IMR-90 (cell line): ENCODE results near the gene ASXL2. TPM values are rescaled to one million over a fixed set of nuclear protein-coding genes. Genes with fewer than 3 reads are reported as not detected.

Experiments used
- ATAC-seq: fragments of 200-7000 bp; cut with Tn5 transposase; 2 replicates; pipeline ENCODE4 v1.9.1; 2020; ENCODE audit warnings: low read depth, mild to moderate bottlenecking, moderate library complexity
- Bru-seq: library from RNA; stranded (reverse); fragments of 400-500 nt; gene quantifications from one replicate; lab custom pipeline; 2021; lab: Mats Ljungman, UMichigan
- BruChase-seq, 2 experiments: library from RNA; stranded (reverse); fragments of 400-500 nt; gene quantifications; one replicate each; lab custom pipeline; 2021; lab: Mats Ljungman, UMichigan
- BruUV-seq: library from RNA; stranded (reverse); fragments of 400-500 nt; replicated peaks from 2 replicates; lab custom pipeline; 2021; lab: Mats Ljungman, UMichigan
- CTCF ChIA-PET: fragments of 300-600 bp; formaldehyde crosslinking; extraction: SDS; loops from one replicate; lab custom pipeline; 2021; ENCODE audit warnings: antibody characterized with exemption; lab: Yijun Ruan, JAX
- POLR2A ChIA-PET: fragments of 300-600 bp; sonication (Branson Sonifier 250); formaldehyde crosslinking; loops from one replicate; lab custom pipeline; 2022; ENCODE audit warnings: antibody characterized with exemption; ENCODE audit not compliant: unreplicated experiment; lab: Charles Lee
- DNase-seq: peaks from one replicate; pipeline ENCODE4 v3.0.0; 2013
- H2AFZ ChIP-seq: replicated peaks from 2 replicates; pipeline ENCODE3; 2013; ENCODE audit warnings: low read length, mild to moderate bottlenecking; ENCODE audit not compliant: poor library complexity
- H2AK5ac ChIP-seq: 2 replicates; pipeline ENCODE4 v1.6.1; 2013; ENCODE audit warnings: low read depth, low read length, inconsistent platforms
- H2AK9ac ChIP-seq: replicated peaks from 2 replicates; pipeline ENCODE3; 2013; ENCODE audit warnings: mild to moderate bottlenecking, low read depth, low read length, moderate library complexity; ENCODE audit not compliant: poor library complexity
- H2BK120ac ChIP-seq: 2 replicates; pipeline ENCODE4 v1.6.1; 2013; ENCODE audit warnings: low read depth, low read length, inconsistent platforms
- H2BK15ac ChIP-seq: 3 replicates; pipeline ENCODE4 v1.6.1; 2013; ENCODE audit warnings: low read depth, low read length, inconsistent platforms
- H2BK20ac ChIP-seq: 2 replicates; pipeline ENCODE4 v1.6.1; 2013; ENCODE audit warnings: low read depth, mild to moderate bottlenecking, inconsistent platforms, low read length, moderate library complexity
- H2BK5ac ChIP-seq: 2 replicates; pipeline ENCODE4 v1.6.1; 2013; ENCODE audit warnings: mild to moderate bottlenecking, low read depth, low read length, inconsistent platforms; ENCODE audit not compliant: poor library complexity, severe bottlenecking
- H3K14ac ChIP-seq: replicated peaks from 2 replicates; pipeline ENCODE4 v1.6.1; 2013; ENCODE audit warnings: low read depth, low read length, inconsistent platforms
- H3K18ac ChIP-seq: 2 replicates; pipeline ENCODE4 v1.6.1; 2013; ENCODE audit warnings: low read depth, low read length, control low read depth
- H3K23ac ChIP-seq: 2 replicates; pipeline ENCODE4 v1.6.1; 2013; ENCODE audit warnings: low read depth, low read length, inconsistent platforms
- H3K27ac ChIP-seq: 2 replicates; pipeline ENCODE4 v1.5.1; 2013; ENCODE audit warnings: mild to moderate bottlenecking, control low read depth, low read length; ENCODE audit not compliant: insufficient read depth
- H3K27me3 ChIP-seq: 2 replicates; pipeline ENCODE4 v1.6.1; 2013; ENCODE audit warnings: low read length; ENCODE audit not compliant: control insufficient read depth, insufficient read depth
- H3K36me3 ChIP-seq: 2 replicates; pipeline ENCODE4 v1.6.1; 2013; ENCODE audit warnings: low read length, mixed read lengths; ENCODE audit not compliant: control insufficient read depth, insufficient read depth
- H3K4ac ChIP-seq: 2 replicates; pipeline ENCODE4 v1.6.1; 2013; ENCODE audit warnings: low read depth, low read length, inconsistent platforms
- H3K4me1 ChIP-seq: 2 replicates; pipeline ENCODE4 v1.6.1; 2013; ENCODE audit warnings: low read length, mixed read lengths; ENCODE audit not compliant: control insufficient read depth, insufficient read depth
- H3K4me2 ChIP-seq: 2 replicates; pipeline ENCODE4 v1.6.1; 2013; ENCODE audit warnings: low read depth, mild to moderate bottlenecking, control low read depth, low read length, moderate library complexity
- H3K4me3 ChIP-seq: 2 replicates; pipeline ENCODE4 v1.5.1; 2013; ENCODE audit warnings: low read depth, mild to moderate bottlenecking, control low read depth, low read length, moderate library complexity; ENCODE audit not compliant: insufficient read depth
- H3K56ac ChIP-seq: 2 replicates; pipeline ENCODE4 v1.6.1; 2013; ENCODE audit warnings: low read length, inconsistent platforms; ENCODE audit not compliant: insufficient read depth; ENCODE audit errors: extremely low read depth
- H3K79me1 ChIP-seq, 2 experiments: 2 replicates each; pipeline ENCODE4 v1.6.1; 2013; ENCODE audit warnings: low read length in 2 of 2, inconsistent platforms in 1 of 2, low read depth in 1 of 2
- H3K9ac ChIP-seq: 2 replicates; pipeline ENCODE4 v1.6.1; 2013; ENCODE audit warnings: low read depth, low read length, control low read depth
- H3K9me1 ChIP-seq: 2 replicates; pipeline ENCODE4 v1.6.1; 2013; ENCODE audit warnings: low read length, inconsistent platforms; ENCODE audit not compliant: insufficient read depth
- H3K9me3 ChIP-seq: 2 replicates; pipeline ENCODE4 v1.6.1; 2013; ENCODE audit warnings: low read length; ENCODE audit not compliant: control insufficient read depth, insufficient read depth
- H4K20me1 ChIP-seq: 2 replicates; pipeline ENCODE4 v1.6.1; 2013; ENCODE audit warnings: low read length, inconsistent platforms; ENCODE audit not compliant: insufficient read depth
- H4K5ac ChIP-seq: 2 replicates; pipeline ENCODE4 v1.6.1; 2013; ENCODE audit warnings: mild to moderate bottlenecking, low read depth, low read length, control low read depth
- H4K8ac ChIP-seq, 2 experiments: 2 replicates each; pipeline ENCODE4 v1.6.1; 2013; ENCODE audit warnings: low read depth in 2 of 2, low read length in 2 of 2, control low read depth in 1 of 2, inconsistent platforms in 1 of 2
- H4K91ac ChIP-seq: 2 replicates; pipeline ENCODE4 v1.6.1; 2013; ENCODE audit warnings: low read depth, low read length, inconsistent platforms; ENCODE audit not compliant: insufficient read depth
- BHLHE40 ChIP-seq: fragments of 150-350 bp; IDR thresholded peaks from 2 replicates; pipeline ENCODE4 v1.6.1; 2016; ENCODE audit warnings: mild to moderate bottlenecking, low read depth, low read length
- CEBPB ChIP-seq: IDR thresholded peaks from 2 replicates; pipeline ENCODE4 v1.6.1; 2012; ENCODE audit warnings: low read depth, low read length, improper control_type of control experiment
- CHD1 ChIP-seq: IDR thresholded peaks from 2 replicates; pipeline ENCODE4 v1.6.1; 2012; ENCODE audit warnings: low read depth, low read length, improper control_type of control experiment
- MAFK ChIP-seq: IDR thresholded peaks from 2 replicates; pipeline ENCODE4 v1.6.1; 2012; ENCODE audit warnings: low read depth, low read length, improper control_type of control experiment
- MXI1 ChIP-seq: IDR thresholded peaks from 2 replicates; pipeline ENCODE4 v1.6.1; 2012; ENCODE audit warnings: low read depth, mild to moderate bottlenecking, low read length, moderate library complexity, borderline replicate concordance
- NFE2L2 ChIP-seq: fragments of 150-350 bp; IDR thresholded peaks from 2 replicates; pipeline ENCODE4 v1.6.1; 2016; ENCODE audit warnings: low read depth, mild to moderate bottlenecking, low read length
- POLR2A ChIP-seq: IDR thresholded peaks from 2 replicates; pipeline ENCODE4 v1.6.1; 2012; ENCODE audit warnings: mild to moderate bottlenecking, low read depth, low read length
- RAD21 ChIP-seq: IDR thresholded peaks from 2 replicates; pipeline ENCODE4 v1.6.1; 2012; ENCODE audit warnings: low read length, improper control_type of control experiment
- RCOR1 ChIP-seq: IDR thresholded peaks from 2 replicates; pipeline ENCODE4 v1.6.1; 2012; ENCODE audit warnings: mild to moderate bottlenecking, low read length, improper control_type of control experiment; ENCODE audit not compliant: insufficient replicate concordance
- RFX5 ChIP-seq: IDR thresholded peaks from 2 replicates; pipeline ENCODE4 v1.8.0; 2012; ENCODE audit warnings: low read depth, mild to moderate bottlenecking, low read length, moderate library complexity
- SMC3 ChIP-seq: fragments of 150-350 bp; IDR thresholded peaks from 2 replicates; pipeline ENCODE4 v1.6.1; 2016; ENCODE audit warnings: low read depth, mild to moderate bottlenecking, antibody characterized with exemption, low read length, moderate library complexity
- WGBS, 2 experiments: methylation state at CpG; one replicate each; pipeline versions ENCODE4 v1.1.5 to v1.1.7; 2013; ENCODE audit warnings: missing lambda C conversion rate in 2 of 2; ENCODE audit not compliant: insufficient read length in 1 of 2; ENCODE audit errors: extremely low coverage in 2 of 2; 5-methylcytosine and 5-hydroxymethylcytosine counted together
- dilution Hi-C: fragments of 300-500 bp; cut with HindIII; formaldehyde crosslinking; loops from one replicate; pipeline ENCODE4 v1.14.3; 2018; ENCODE audit warnings: low sequenced_read_pairs; ENCODE audit not compliant: unreplicated experiment
- in situ Hi-C: fragments of 300-500 bp; cut with MboI; formaldehyde crosslinking; loops from 3 replicates; pipeline ENCODE4 v1.14.3; 2019; ENCODE audit warnings: low sequenced_read_pairs, inconsistent platforms, mixed read lengths
- intact Hi-C: fragments of 100-400 bp; cut with micrococcal nuclease; formaldehyde crosslinking; loops from 2 replicates; pipeline ENCODE4 v1.10.0; 2022
- long read RNA-seq: library from polyadenylated mRNA; unstranded; transcript quantifications from one replicate; pipeline ENCODE4 v2.0.0, GENCODE V29; 2021; ENCODE audit not compliant: unreplicated experiment
- polyA plus RNA-seq, 3 experiments: library from polyadenylated mRNA; depleted of rRNA; stranded (reverse); fragments of >200 nt; gene quantifications; 2 replicates each; pipeline ENCODE4 v1.2.3, GENCODE V29; 2012; ENCODE audit warnings: low replicate concordance in 1 of 3
- total RNA-seq: library from RNA; depleted of rRNA; stranded (reverse); fragments of >200 nt; gene quantifications from 2 replicates; pipeline ENCODE4 v1.2.3, GENCODE V29; 2012; rRNA removed
- TF ChIP-seq, protein P1 (sequence below): fragments of 150-350 bp; IDR thresholded peaks from 2 replicates; pipeline ENCODE4 v1.6.1; 2017; ENCODE audit warnings: mild to moderate bottlenecking, antibody characterized with exemption, low read length, low read depth
- TF ChIP-seq, protein P2 (sequence below): fragments of 150-350 bp; IDR thresholded peaks from 2 replicates; pipeline ENCODE4 v1.6.1; 2016; ENCODE audit warnings: low read depth, mild to moderate bottlenecking, low read length, moderate library complexity, borderline replicate concordance

Gene ASXL2
- total RNA-seq (7.5 and 8.1 TPM in 2 replicates), polyA plus RNA-seq (2012; rRNA removed) (4.9 and 5.3 TPM in 2 replicates), Bru-seq, nascent RNA (percentile 80 among the genes with signal in this experiment), BruChase-seq, experiment 1, labeled RNA remaining after a 6-hour chase (percentile 78 among the genes with signal in this experiment), BruChase-seq, experiment 2, labeled RNA remaining after a 2-hour chase (percentile 82 among the genes with signal in this experiment)
- 1.4 TPM in 2 replicates for polyA plus RNA-seq (2012; cell fraction: cytosol; rRNA removed)
- 2.6 and 8.2 TPM in 2 replicates for polyA plus RNA-seq (2012; cell fraction: nucleus; rRNA removed; ENCODE audit: low replicate concordance)
- long read RNA-seq, partial matches to known transcripts, result 0 of 7 reads
- long read RNA-seq, other reads (novel, unspliced or antisense), result 7 of 7 reads

DNA sequence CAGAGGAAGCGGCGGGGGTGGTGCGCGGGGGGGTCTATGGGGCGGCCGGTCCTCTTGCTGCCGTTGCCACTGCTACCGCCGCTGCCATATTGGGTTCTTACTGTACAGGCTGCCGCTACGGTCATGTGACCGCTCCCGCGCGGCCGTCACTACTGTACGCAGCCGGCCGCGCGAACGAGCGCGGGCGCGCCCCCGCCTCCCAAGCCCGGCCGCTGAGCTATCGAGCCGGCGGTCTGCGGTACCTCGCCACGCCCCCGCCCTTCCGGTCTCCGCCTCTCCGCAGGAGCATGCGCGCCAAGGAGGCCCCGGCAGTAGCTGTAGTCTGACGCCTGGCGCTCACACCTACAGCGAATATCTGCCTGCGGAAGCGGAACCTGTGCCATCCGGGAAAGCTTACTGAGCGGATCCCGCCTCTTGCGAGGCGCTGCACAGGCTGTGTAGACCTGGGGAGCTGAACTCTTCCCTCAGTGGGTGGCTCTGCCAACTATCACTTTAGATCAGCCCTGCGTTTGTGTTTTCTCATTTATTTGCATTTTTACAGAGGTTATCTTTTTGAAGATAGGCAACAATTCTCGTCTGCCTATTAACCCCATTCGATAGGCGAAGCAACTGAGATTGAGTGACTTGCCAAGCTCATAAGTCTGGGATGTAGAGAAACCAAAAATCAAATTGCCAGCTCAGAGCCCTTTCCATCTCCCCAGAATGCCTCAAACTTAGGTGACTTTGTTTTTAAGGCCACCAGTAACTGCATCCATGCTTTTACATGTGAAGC is at the start of gene ASXL2:
Gene ASXL2, minus strand, starts transcription at position 127 of the 772 bp plus-strand sequence. CDS start 265 bp downstream, outside the sequence.
- in situ Hi-C loops, result no loop called here
- peak within 1 kb of the TSS; percentile 25 for H3K18ac ChIP-seq
- H2BK20ac ChIP-seq, result peak within 1 kb of the TSS; percentile 16
- peak within 1 kb of the TSS; percentile 30; the same call in 2 of the 3 replicates for H2BK15ac ChIP-seq
- peaks cover 4 to 31% of the 10 kb centered on the region in 2 experiments; a peak in 3 of 4 replicates for H3K79me1 ChIP-seq
- H4K5ac ChIP-seq, result peak within 1 kb of the TSS; percentile 87
- peak within 1 kb of the TSS; percentile 91 for H3K4me3 ChIP-seq
- H3K4me2 ChIP-seq, result peak within 1 kb of the TSS; percentile 99
- H4K20me1 ChIP-seq, result peaks cover 25% of the 10 kb centered on the region; the same call in 1 of the 2 replicates
- H2AK5ac ChIP-seq, result peak within 1 kb of the TSS; percentile 40
- H3K4ac ChIP-seq, result peak within 1 kb of the TSS; percentile 90
- BruUV-seq, result no TSS peak
- no peaks in the 10 kb centered on the region for H3K9me3 ChIP-seq
- POLR2A ChIA-PET, result interaction anchor here (0.6 to 1.0 kb wide), 6 partner anchors 13 to 355 kb away, joined by 3 to 8 read pairs (median 4); no protein-coding TSS in a partner anchor
- H3K36me3 ChIP-seq, result 0 out of 2 replicates have a peak, but pooled peaks cover 3% of the 10 kb centered on the region
- H3K9me1 ChIP-seq, result peaks cover 5% of the 10 kb centered on the region; the same call in 1 of the 2 replicates
- dilution Hi-C loops, result no loop called here
- peak within 1 kb of the TSS; percentile 87 for H3K9ac ChIP-seq
- H2AK9ac ChIP-seq, result peak within 1 kb of the TSS; percentile 94
- peak within 1 kb of the TSS; percentile 96 for H3K14ac ChIP-seq
- peak within 1 kb of the TSS; percentile 82 for H2BK5ac ChIP-seq
- DNase-seq (peak; percentile 97), ATAC-seq (peak; percentile 95)
- 1% methylated on average over 46 of the region's 56 CpGs; no CpG with 5 or more reads in 1 of the 2 experiments for WGBS, 2 experiments
- CTCF ChIA-PET, result interaction anchor here (1.0 to 1.2 kb wide), 2 partner anchors 25 to 26 kb away, joined by 3 to 4 read pairs; no protein-coding TSS in a partner anchor
- H3K27ac ChIP-seq, result peak within 1 kb of the TSS; percentile 88
- H3K27me3 ChIP-seq, result no peaks in the 10 kb centered on the region
- intact Hi-C loops, result no loop called here
- peak within 1 kb of the TSS; percentile 77 for H2BK120ac ChIP-seq
- H4K91ac ChIP-seq, result peak within 1 kb of the TSS; percentile 89
- H2AFZ ChIP-seq, result peak within 1 kb of the TSS; percentile 95
- H3K23ac ChIP-seq, result peak within 1 kb of the TSS; percentile 92
- peaks cover 7% of the 10 kb centered on the region; the same call in 1 of the 2 replicates for H3K4me1 ChIP-seq
- peak within 1 kb of the TSS; percentile 93 to 97 for H4K8ac ChIP-seq
- H3K56ac ChIP-seq, result peak within 1 kb of the TSS; percentile 85
- TF ChIP-seq RAD21 (0 out of 2 replicates have a peak, but pooled peaks have one; percentile 5), CEBPB (no peak), NFE2L2 (no peak), MAFK (no peak), RFX5 (no peak), RCOR1 (no peak), CHD1 (no peak; the same call in 1 of the 2 replicates), BHLHE40 (peak; percentile 66), SMC3 (no peak), POLR2A (peak; percentile 90), MXI1 (peak; percentile 40; the same call in 1 of the 2 replicates)
- TF ChIP-seq, protein P1, sequence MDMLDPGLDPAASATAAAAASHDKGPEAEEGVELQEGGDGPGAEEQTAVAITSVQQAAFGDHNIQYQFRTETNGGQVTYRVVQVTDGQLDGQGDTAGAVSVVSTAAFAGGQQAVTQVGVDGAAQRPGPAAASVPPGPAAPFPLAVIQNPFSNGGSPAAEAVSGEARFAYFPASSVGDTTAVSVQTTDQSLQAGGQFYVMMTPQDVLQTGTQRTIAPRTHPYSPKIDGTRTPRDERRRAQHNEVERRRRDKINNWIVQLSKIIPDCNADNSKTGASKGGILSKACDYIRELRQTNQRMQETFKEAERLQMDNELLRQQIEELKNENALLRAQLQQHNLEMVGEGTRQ, result peak; percentile 95
- TF ChIP-seq, protein P2, sequence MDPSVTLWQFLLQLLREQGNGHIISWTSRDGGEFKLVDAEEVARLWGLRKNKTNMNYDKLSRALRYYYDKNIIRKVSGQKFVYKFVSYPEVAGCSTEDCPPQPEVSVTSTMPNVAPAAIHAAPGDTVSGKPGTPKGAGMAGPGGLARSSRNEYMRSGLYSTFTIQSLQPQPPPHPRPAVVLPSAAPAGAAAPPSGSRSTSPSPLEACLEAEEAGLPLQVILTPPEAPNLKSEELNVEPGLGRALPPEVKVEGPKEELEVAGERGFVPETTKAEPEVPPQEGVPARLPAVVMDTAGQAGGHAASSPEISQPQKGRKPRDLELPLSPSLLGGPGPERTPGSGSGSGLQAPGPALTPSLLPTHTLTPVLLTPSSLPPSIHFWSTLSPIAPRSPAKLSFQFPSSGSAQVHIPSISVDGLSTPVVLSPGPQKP, result no peak
